GM12875 (cell line): ENCODE measurements around the gene MTFR1L.

Source experiments
- H3K4me3 ChIP-seq: one replicate; pipeline ENCODE4 v1.5.1; 2011; ENCODE audit warnings: low read depth, low read length, control low read depth
- CTCF ChIP-seq: IDR thresholded peaks from 2 replicates; pipeline ENCODE4 v1.5.1; 2011; ENCODE audit warnings: low read depth, mild to moderate bottlenecking, control low read depth, inconsistent platforms, low read length, moderate library complexity, borderline replicate concordance; ENCODE audit not compliant: insufficient read depth

Gene MTFR1L

GRCh38 chr1:25866288-25866687, 46.5 kb downstream of the MTFR1L start:
- no peak for TF ChIP-seq CTCF
- no peak overlapping the region for H3K4me3 ChIP-seq

GRCh38 chr1:25867210-25867991, 47.6 kb downstream of the MTFR1L start:
- H3K4me3 ChIP-seq = no peak overlapping the region
- TF ChIP-seq CTCF = no peak

GRCh38 chr1:25869909-25870606, 50.3 kb downstream of the MTFR1L start:
- no peak for TF ChIP-seq CTCF

GRCh38 chr1:25870614-25871013, 50.9 kb downstream of the MTFR1L start:
- no peak for TF ChIP-seq CTCF
- no peak overlapping the region for H3K4me3 ChIP-seq

More at GRCh38 chr1:25869909-25870606, 50.3 kb downstream of the MTFR1L start:
- no peak overlapping the region for H3K4me3 ChIP-seq

- no peak overlapping the region for H3K4me3 ChIP-seq
- TF ChIP-seq CTCF = no peak
Observed at GRCh38 chr1:25871086-25871703, 51.4 kb downstream of the MTFR1L start.

GRCh38 chr1:25871704-25872494, 52.1 kb downstream of the MTFR1L start:
- no peak for TF ChIP-seq CTCF
- no peak overlapping the region for H3K4me3 ChIP-seq
